Measurements from ENCODE around the gene MSL1.

The MSL1 gene

GRCh38 chr17:40079545-40079944 is 42.2 kb upstream of the MSL1 start:
- Histone ChIP-seq H3K4me2 (ENCODE audit: low read depth, low read length, poor library complexity, severe bottlenecking) (no peak overlapping the region), H3F3A (ENCODE audit: insufficient read depth) (no peaks in the 10 kb centered on the region), H4K20me1 (ENCODE audit: low read depth, low read length) (no peaks in the 10 kb centered on the region), H3K27me3 (ENCODE audit: low read length) (no peaks in the 10 kb centered on the region), H3K79me2 (ENCODE audit: insufficient read depth, low read length) (no peaks in the 10 kb centered on the region), H3K4me3 (ENCODE audit: insufficient read depth, low read length, poor library complexity, severe bottlenecking) (no peak overlapping the region), H3K27ac (ENCODE audit: low read depth, low read length) (no peak overlapping the region), H3K36me3 (ENCODE audit: low read length) (no peaks in the 10 kb centered on the region), H3K9me2 (replicated peaks; ENCODE audit: insufficient read depth, low read length) (no peaks in the 10 kb centered on the region), H3K9me3 (ENCODE audit: insufficient read depth, low read length) (no peaks in the 10 kb centered on the region), H2AFZ (ENCODE audit: low read depth, low read length, severe bottlenecking) (no peak overlapping the region), H3K9ac (ENCODE audit: low read length) (no peak overlapping the region)
- no peak for TF ChIP-seq CTCF (IDR thresholded peaks at IDR 0.05; ENCODE audit: insufficient read depth, low read length, poor library complexity, severe bottlenecking)
- no peak for TF ChIP-seq EZH2phosphoT487 (conservative IDR thresholded peaks at IDR 0.05; ENCODE audit: low read length)

- no peaks in the 10 kb centered on the region for H3F3A ChIP-seq (ENCODE audit: insufficient read depth)
- H3K9me2 ChIP-seq (replicated peaks; ENCODE audit: insufficient read depth, low read length): no peaks in the 10 kb centered on the region
- H3K27ac ChIP-seq (ENCODE audit: low read depth, low read length): no peak overlapping the region
- H3K4me2 ChIP-seq (ENCODE audit: low read depth, low read length, poor library complexity, severe bottlenecking): no peak overlapping the region
- H3K36me3 ChIP-seq (ENCODE audit: low read length): no peaks in the 10 kb centered on the region
- H3K4me3 ChIP-seq (ENCODE audit: insufficient read depth, low read length, poor library complexity, severe bottlenecking): no peak overlapping the region
- H3K27me3 ChIP-seq (ENCODE audit: low read length): no peaks in the 10 kb centered on the region
- H3K9me3 ChIP-seq (ENCODE audit: insufficient read depth, low read length): no peaks in the 10 kb centered on the region
- no peak for TF ChIP-seq CTCF (IDR thresholded peaks at IDR 0.05; ENCODE audit: insufficient read depth, low read length, poor library complexity, severe bottlenecking)
- no peak for TF ChIP-seq EZH2phosphoT487 (conservative IDR thresholded peaks at IDR 0.05; ENCODE audit: low read length)
- no peaks in the 10 kb centered on the region for H3K79me2 ChIP-seq (ENCODE audit: insufficient read depth, low read length)
- H3K9ac ChIP-seq (ENCODE audit: low read length): no peak overlapping the region
- no peak overlapping the region for H2AFZ ChIP-seq (ENCODE audit: low read depth, low read length, severe bottlenecking)
- no peaks in the 10 kb centered on the region for H4K20me1 ChIP-seq (ENCODE audit: low read depth, low read length)
Observed at GRCh38 chr17:40084477-40084876, 37.3 kb upstream of the MSL1 start.

GRCh38 chr17:40086150-40087044 is 35.4 kb upstream of the MSL1 start:
- TF ChIP-seq EZH2phosphoT487 (conservative IDR thresholded peaks at IDR 0.05; ENCODE audit: low read length) (no peak), CTCF (IDR thresholded peaks at IDR 0.05; ENCODE audit: insufficient read depth, low read length, poor library complexity, severe bottlenecking) (peak; percentile 89)
- H3K4me3 ChIP-seq (ENCODE audit: insufficient read depth, low read length, poor library complexity, severe bottlenecking): no peak overlapping the region
- H4K20me1 ChIP-seq (ENCODE audit: low read depth, low read length): no peaks in the 10 kb centered on the region
- no peak overlapping the region for H3K4me2 ChIP-seq (ENCODE audit: low read depth, low read length, poor library complexity, severe bottlenecking)
- H3K9me2 ChIP-seq (replicated peaks; ENCODE audit: insufficient read depth, low read length): no peaks in the 10 kb centered on the region
- H3K27me3 ChIP-seq (ENCODE audit: low read length): no peaks in the 10 kb centered on the region
- H3K36me3 ChIP-seq (ENCODE audit: low read length): no peaks in the 10 kb centered on the region
- no peak overlapping the region for H3K9ac ChIP-seq (ENCODE audit: low read length)
- no peak overlapping the region for H2AFZ ChIP-seq (ENCODE audit: low read depth, low read length, severe bottlenecking)
- H3K27ac ChIP-seq (ENCODE audit: low read depth, low read length): no peak overlapping the region
- H3K9me3 ChIP-seq (ENCODE audit: insufficient read depth, low read length): no peaks in the 10 kb centered on the region
- H3F3A ChIP-seq (ENCODE audit: insufficient read depth): no peaks in the 10 kb centered on the region
- no peaks in the 10 kb centered on the region for H3K79me2 ChIP-seq (ENCODE audit: insufficient read depth, low read length)

All from SU-DHL-6 (cell line).